H1 (cell line): ENCODE measurements around the gene ETFB. TPM values are rescaled to one million over a fixed set of nuclear protein-coding genes. Genes with fewer than 3 reads are reported as not detected.

Experiments
- CTCF ChIA-PET: fragments of 300-600 bp; sonication (Branson Sonifier 250); formaldehyde crosslinking; loops from one replicate; lab custom pipeline; 2021; ENCODE audit not compliant: partially characterized antibody; lab: Charles Lee
- POLR2A ChIA-PET: fragments of 300-600 bp; sonication (Branson Sonifier 250); formaldehyde crosslinking; loops from one replicate; lab custom pipeline; 2021; ENCODE audit warnings: inconsistent platforms; ENCODE audit not compliant: partially characterized antibody; lab: Charles Lee
- DNase-seq, 2 experiments: peaks; one replicate each; pipeline versions ENCODE4 v3.0.0 to v3.0.0-alpha.2; 2010 to 2022; ENCODE audit warnings: low spot score in 2 of 2, low read depth in 1 of 2, mixed read lengths in 1 of 2
- FAIRE-seq: peaks from 2 replicates; lab custom pipeline; 2011; peaks lifted over from hg19 to GRCh38; lab: Jason Lieb, UNC
- H2AFZ ChIP-seq: 2 replicates; pipeline ENCODE4 v1.8.1; 2012; ENCODE audit warnings: low read length, inconsistent platforms
- H2AK5ac ChIP-seq: 2 replicates; pipeline ENCODE4 v1.6.1; 2013; ENCODE audit warnings: low read depth, low read length
- H2BK120ac ChIP-seq: replicated peaks from 2 replicates; pipeline ENCODE3; 2013; ENCODE audit warnings: low read depth, low read length, inconsistent platforms
- H2BK12ac ChIP-seq: 2 replicates; pipeline ENCODE4 v1.6.1; 2013; ENCODE audit warnings: low read depth, low read length
- H2BK15ac ChIP-seq: 2 replicates; pipeline ENCODE4 v1.6.1; 2013; ENCODE audit warnings: low read length
- H2BK20ac ChIP-seq: 2 replicates; pipeline ENCODE4 v1.6.1; 2013; ENCODE audit warnings: low read length
- H2BK5ac ChIP-seq: 2 replicates; pipeline ENCODE4 v1.6.1; 2013; ENCODE audit warnings: low read depth, low read length
- H3K14ac ChIP-seq: 2 replicates; pipeline ENCODE4 v1.6.1; 2013; ENCODE audit warnings: inconsistent platforms; ENCODE audit not compliant: insufficient read length
- H3K18ac ChIP-seq: 2 replicates; pipeline ENCODE4 v1.6.1; 2013; ENCODE audit warnings: low read length; ENCODE audit errors: extremely low read depth
- H3K23ac ChIP-seq: 2 replicates; pipeline ENCODE4 v1.6.1; 2013; ENCODE audit warnings: inconsistent platforms; ENCODE audit not compliant: insufficient read length
- H3K23me2 ChIP-seq: 2 replicates; pipeline ENCODE4 v1.6.1; 2013; ENCODE audit warnings: low read depth, low read length
- H3K27ac ChIP-seq: 2 replicates; pipeline ENCODE4 v1.6.1; 2011; ENCODE audit warnings: low read depth, low read length, inconsistent platforms
- H3K27me3 ChIP-seq, 4 experiments: replicated peaks in 1 of 4; 1 replicate in 1 of 4; 2 replicates in 3 of 4; pipeline versions ENCODE4 v1.6.1 to v1.8.1; 2011 to 2013; ENCODE audit warnings: low read length in 3 of 4, mild to moderate bottlenecking in 3 of 4, inconsistent platforms in 2 of 4, mixed read lengths in 2 of 4, moderate library complexity in 1 of 4; ENCODE audit not compliant: control insufficient read depth in 3 of 4, insufficient read depth in 3 of 4; ENCODE audit errors: extremely low read depth in 1 of 4
- H3K36me3 ChIP-seq, 4 experiments: 2 replicates each; pipeline versions ENCODE4 v1.6.1 to v1.8.1; 2011 to 2013; ENCODE audit warnings: mild to moderate bottlenecking in 4 of 4, low read length in 3 of 4, moderate library complexity in 2 of 4, control low read depth in 1 of 4, inconsistent platforms in 1 of 4; ENCODE audit not compliant: insufficient read depth in 4 of 4, control insufficient read depth in 2 of 4
- H3K4ac ChIP-seq: replicated peaks from 2 replicates; pipeline ENCODE3; 2013; ENCODE audit warnings: low read length, low read depth, mixed read lengths, inconsistent platforms; ENCODE audit not compliant: insufficient read length
- H3K4me1 ChIP-seq, 4 experiments: replicated peaks in 1 of 4; 1 replicate in 1 of 4; 2 replicates in 3 of 4; pipeline versions ENCODE4 v1.6.1 to v1.8.1; 2011 to 2013; ENCODE audit warnings: low read length in 3 of 4, inconsistent platforms in 2 of 4, mixed read lengths in 1 of 4; ENCODE audit not compliant: insufficient read depth in 4 of 4, control insufficient read depth in 3 of 4
- H3K4me2 ChIP-seq, 2 experiments: 2 replicates each; pipeline versions ENCODE4 v1.6.1 to v1.8.1; 2011 to 2013; ENCODE audit warnings: low read depth in 2 of 2, low read length in 2 of 2, control low read depth in 1 of 2, inconsistent platforms in 1 of 2, mild to moderate bottlenecking in 1 of 2; ENCODE audit not compliant: insufficient read depth in 1 of 2
- H3K4me3 ChIP-seq, 4 experiments: fragments of 200-600, 300-600 bp in 1 of 4; sonication (generic), shearing (Covaris generic), sonication (Bioruptor Twin) in 1 of 4; 2 replicates each; pipeline versions ENCODE4 v1.5.1 to v1.8.1; 2011 to 2016; ENCODE audit warnings: low read length in 4 of 4, low read depth in 3 of 4, control low read depth in 2 of 4, inconsistent platforms in 2 of 4, mild to moderate bottlenecking in 2 of 4, mixed read lengths in 1 of 4, moderate library complexity in 1 of 4; ENCODE audit not compliant: insufficient read depth in 2 of 4; ENCODE audit errors: extremely low read depth in 1 of 4
- H3K56ac ChIP-seq: replicated peaks from 2 replicates; pipeline ENCODE3; 2013; ENCODE audit warnings: low read depth, mild to moderate bottlenecking, mixed read lengths, low read length, inconsistent platforms; ENCODE audit not compliant: insufficient read length
- H3K79me1 ChIP-seq: 2 replicates; pipeline ENCODE4 v1.6.1; 2013; ENCODE audit warnings: low read depth, low read length, control low read depth
- H3K79me2 ChIP-seq, 2 experiments: 2 replicates each; pipeline versions ENCODE4 v1.6.1 to v1.8.1; 2012 to 2013; ENCODE audit warnings: low read length in 2 of 2, mild to moderate bottlenecking in 2 of 2, inconsistent platforms in 1 of 2; ENCODE audit not compliant: insufficient read depth in 2 of 2, control insufficient read depth in 1 of 2
- H3K9ac ChIP-seq, 4 experiments: replicated peaks in 1 of 4; 1 replicate in 1 of 4; 2 replicates in 3 of 4; pipeline versions ENCODE4 v1.6.1 to v1.8.1; 2011 to 2013; ENCODE audit warnings: low read depth in 3 of 4, low read length in 3 of 4, control low read depth in 2 of 4, mild to moderate bottlenecking in 2 of 4, moderate library complexity in 2 of 4, inconsistent platforms in 1 of 4; ENCODE audit errors: extremely low read depth in 1 of 4
- H3K9me3 ChIP-seq, 2 experiments: 2 replicates each; pipeline versions ENCODE4 v1.6.1 to v1.8.1; 2012 to 2013; ENCODE audit warnings: mild to moderate bottlenecking in 2 of 2, moderate library complexity in 2 of 2, control low read depth in 1 of 2, inconsistent platforms in 1 of 2, low read depth in 1 of 2, low read length in 1 of 2, mixed read lengths in 1 of 2; ENCODE audit not compliant: insufficient read depth in 2 of 2
- H4K20me1 ChIP-seq, 2 experiments: replicated peaks in 1 of 2; 2 replicates each; pipeline versions ENCODE3 to v1.8.1; 2011 to 2013; ENCODE audit warnings: inconsistent platforms in 2 of 2, low read length in 2 of 2, mild to moderate bottlenecking in 1 of 2; ENCODE audit not compliant: insufficient read depth in 2 of 2, control insufficient read depth in 1 of 2
- H4K5ac ChIP-seq: 2 replicates; pipeline ENCODE4 v1.6.1; 2013; ENCODE audit warnings: low read length, low read depth, mixed read lengths, inconsistent platforms; ENCODE audit not compliant: insufficient read length
- H4K8ac ChIP-seq: 2 replicates; pipeline ENCODE4 v1.8.0; 2013; ENCODE audit warnings: mild to moderate bottlenecking, moderate library complexity, low read length, inconsistent platforms; ENCODE audit not compliant: insufficient read depth; ENCODE audit errors: extremely low read depth
- H4K91ac ChIP-seq: replicated peaks from 2 replicates; pipeline ENCODE3; 2013; ENCODE audit warnings: low read length, mixed read lengths, inconsistent platforms; ENCODE audit not compliant: insufficient read length
- CHD1 ChIP-seq: IDR thresholded peaks from 2 replicates; pipeline ENCODE4 v1.6.1; 2012; ENCODE audit warnings: low read depth, low read length, improper control_type of control experiment
- RXRA ChIP-seq: IDR thresholded peaks from 2 replicates; pipeline ENCODE4 v1.6.1; 2011; ENCODE audit warnings: low read depth, mild to moderate bottlenecking, low read length, moderate library complexity; ENCODE audit not compliant: insufficient read depth
- TAF7 ChIP-seq: optimal IDR thresholded peaks from 2 replicates; pipeline ENCODE3; 2011; ENCODE audit warnings: low read depth, mild to moderate bottlenecking, inconsistent platforms, low read length, moderate library complexity, borderline replicate concordance
- WGBS, 2 experiments: shearing (Covaris generic) in 1 of 2; methylation state at CpG; one replicate each; pipeline versions ENCODE4 v1.1.6 to v1.1.7; 2013 to 2015; ENCODE audit warnings: low lambda C conversion rate in 2 of 2, mixed read lengths in 2 of 2, inconsistent platforms in 1 of 2, low coverage in 1 of 2, missing lambda C conversion rate in 1 of 2; ENCODE audit not compliant: insufficient replicate concordance in 2 of 2, insufficient coverage in 1 of 2, insufficient read length in 1 of 2; ENCODE audit errors: extremely low coverage in 1 of 2, missing lambda C conversion rate in 1 of 2; 5-methylcytosine and 5-hydroxymethylcytosine counted together
- polyA plus RNA-seq, 7 experiments: library from polyadenylated mRNA; depleted of rRNA in 3 of 7; stranded (reverse) in 5 of 7; unstranded in 2 of 7; fragments of >200 nt in 5 of 7; fragments of 200-250 nt in 2 of 7; gene quantifications; 1 replicate in 5 of 7; 2 replicates in 1 of 7; 4 replicates in 1 of 7; pipeline versions ENCODE4 v1.2.1 to v1.2.3, GENCODE V29; 2011 to 2013; ENCODE audit warnings: missing spikeins in 2 of 7, mixed read lengths in 2 of 7
- total RNA-seq: library from RNA; stranded (reverse); fragmentation: NEBNext Ultra II Directional; extraction: Animal tissue kit (Norgen Biotek cat#: 25700); gene quantifications from 2 replicates; pipeline ENCODE4 v1.2.1, GENCODE V29; 2021
- TF ChIP-seq, protein P1 (sequence below): IDR thresholded peaks from 2 replicates; pipeline ENCODE4 v1.6.1; 2012; ENCODE audit warnings: low read length, inconsistent platforms

The ETFB gene
- total and polyA plus RNA-seq, 2 of the 8 experiments (the other 6 are each of a cell fraction or from before 2014, with no cell fraction given): 40.0 to 66.5 TPM

GRCh38 chr19:51377422-51377821 is 11.2 kb upstream of the ETFB start:
- FAIRE-seq: no peak
- H3K27ac ChIP-seq: no peak overlapping the region
- 87% methylated on average over 2 of the region's 2 CpGs; no CpG with 5 or more reads in 1 of the 2 experiments for WGBS, 2 experiments

More at GRCh38 chr19:51377422-51377821, 11.2 kb upstream of the ETFB start:
- Histone ChIP-seq H3K4me2 (no peak overlapping the region), H3K9ac (no peak overlapping the region), H2AFZ (no peak overlapping the region), H3K18ac (no peak overlapping the region), H3K79me1 (no peaks in the 10 kb centered on the region), H3K23me2 (peaks cover 4% of the 10 kb centered on the region; the same call in 1 of the 2 replicates), H4K20me1 (no peaks in the 10 kb centered on the region), H4K5ac (no peak overlapping the region), H3K79me2 (no peaks in the 10 kb centered on the region), H3K23ac (no peak overlapping the region), H4K91ac (no peak overlapping the region), H4K8ac (no peak overlapping the region), H3K4me1 (no peaks in the 10 kb centered on the region), H2BK12ac (no peak overlapping the region), H3K36me3 (no peaks in the 10 kb centered on the region), H3K14ac (no peak overlapping the region), H2AK5ac (no peak overlapping the region), H3K4ac (no peak overlapping the region), H3K4me3 (no peak overlapping the region), H2BK20ac (no peak overlapping the region), H3K56ac (no peak overlapping the region), H3K27me3 (no peaks in the 10 kb centered on the region; a peak in 2 of 7 replicates), H2BK15ac (no peak overlapping the region), H2BK5ac (no peak overlapping the region), H3K9me3 (peaks cover 7 to 14% of the 10 kb centered on the region in 2 experiments), H2BK120ac (no peak overlapping the region)
- POLR2A ChIA-PET: interaction anchor here (0.7 to 2.6 kb wide), 4 partner anchors 10 to 18 kb away, joined by 3 to 9 read pairs (median 5); partner anchors contain the start of gene C19orf84
- no peak for TF ChIP-seq RXRA
- no peak for TF ChIP-seq TAF7
- TF ChIP-seq, protein P1, sequence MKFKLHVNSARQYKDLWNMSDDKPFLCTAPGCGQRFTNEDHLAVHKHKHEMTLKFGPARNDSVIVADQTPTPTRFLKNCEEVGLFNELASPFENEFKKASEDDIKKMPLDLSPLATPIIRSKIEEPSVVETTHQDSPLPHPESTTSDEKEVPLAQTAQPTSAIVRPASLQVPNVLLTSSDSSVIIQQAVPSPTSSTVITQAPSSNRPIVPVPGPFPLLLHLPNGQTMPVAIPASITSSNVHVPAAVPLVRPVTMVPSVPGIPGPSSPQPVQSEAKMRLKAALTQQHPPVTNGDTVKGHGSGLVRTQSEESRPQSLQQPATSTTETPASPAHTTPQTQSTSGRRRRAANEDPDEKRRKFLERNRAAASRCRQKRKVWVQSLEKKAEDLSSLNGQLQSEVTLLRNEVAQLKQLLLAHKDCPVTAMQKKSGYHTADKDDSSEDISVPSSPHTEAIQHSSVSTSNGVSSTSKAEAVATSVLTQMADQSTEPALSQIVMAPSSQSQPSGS: no peak
- no peak for TF ChIP-seq CHD1
- no peak for DNase-seq
- CTCF ChIA-PET: no interaction called here
